H9 (cell line): ENCODE measurements around the gene YIPF2. TPM values are rescaled to one million over a fixed set of nuclear protein-coding genes. Genes with fewer than 3 reads are reported as not detected.

Source experiments
- DNase-seq: peaks from one replicate; pipeline ENCODE4 v3.0.0-alpha.2; 2017
- H2AFZ ChIP-seq: one replicate; pipeline ENCODE4 v1.6.1; 2013; ENCODE audit warnings: mild to moderate bottlenecking, low read length, control low read depth, moderate library complexity
- H2AK5ac ChIP-seq: 2 replicates; pipeline ENCODE4 v1.6.1; 2013; ENCODE audit warnings: low read length, control low read depth, mixed read lengths; ENCODE audit not compliant: insufficient read length
- H2BK120ac ChIP-seq: one replicate; pipeline ENCODE4 v1.6.1; 2013; ENCODE audit warnings: low read depth, mild to moderate bottlenecking, low read length, control low read depth, inconsistent platforms; ENCODE audit not compliant: poor library complexity, severe bottlenecking
- H2BK12ac ChIP-seq: 2 replicates; pipeline ENCODE4 v1.6.1; 2013; ENCODE audit warnings: low read length, control low read depth, mixed read lengths, low read depth; ENCODE audit not compliant: insufficient read length
- H2BK15ac ChIP-seq: 2 replicates; pipeline ENCODE4 v1.6.1; 2013; ENCODE audit warnings: low read depth, low read length, control low read depth
- H2BK20ac ChIP-seq: one replicate; pipeline ENCODE4 v1.6.1; 2013; ENCODE audit warnings: low read depth, mild to moderate bottlenecking, low read length, control low read depth, inconsistent platforms; ENCODE audit not compliant: poor library complexity, severe bottlenecking
- H2BK5ac ChIP-seq: 2 replicates; pipeline ENCODE4 v1.6.1; 2013; ENCODE audit warnings: low read length, control low read depth, mixed read lengths; ENCODE audit not compliant: insufficient read length
- H3K14ac ChIP-seq: 2 replicates; pipeline ENCODE4 v1.6.1; 2013; ENCODE audit warnings: low read length, control low read depth; ENCODE audit not compliant: insufficient read depth
- H3K18ac ChIP-seq: 2 replicates; pipeline ENCODE4 v1.6.1; 2013; ENCODE audit warnings: low read depth, mild to moderate bottlenecking, mixed read lengths, low read length, control low read depth; ENCODE audit not compliant: insufficient read length
- H3K23ac ChIP-seq: 2 replicates; pipeline ENCODE4 v1.6.1; 2013; ENCODE audit warnings: low read length, control low read depth, mixed read lengths, low read depth; ENCODE audit not compliant: insufficient read length
- H3K23me2 ChIP-seq: 2 replicates; pipeline ENCODE4 v1.6.1; 2013; ENCODE audit warnings: low read depth, mild to moderate bottlenecking, mixed read lengths, low read length, control low read depth; ENCODE audit not compliant: insufficient read length, poor library complexity, severe bottlenecking
- H3K27ac ChIP-seq: 2 replicates; pipeline ENCODE4 v1.5.1; 2013; ENCODE audit warnings: low read length, control low read depth, mixed read lengths, low read depth; ENCODE audit not compliant: insufficient read length
- H3K27me3 ChIP-seq: 2 replicates; pipeline ENCODE4 v1.6.1; 2013; ENCODE audit warnings: low read length, control low read depth, inconsistent platforms; ENCODE audit not compliant: insufficient read depth
- H3K4ac ChIP-seq: 2 replicates; pipeline ENCODE4 v1.6.1; 2013; ENCODE audit warnings: low read depth, mild to moderate bottlenecking, control low read depth, inconsistent platforms, low read length, moderate library complexity
- H3K4me1 ChIP-seq: 2 replicates; pipeline ENCODE4 v1.6.1; 2013; ENCODE audit warnings: low read length, control low read depth, inconsistent platforms; ENCODE audit not compliant: insufficient read depth
- H3K4me2 ChIP-seq: 2 replicates; pipeline ENCODE4 v1.6.1; 2013; ENCODE audit warnings: low read length, control low read depth, mixed read lengths; ENCODE audit not compliant: insufficient read length, insufficient read depth
- H3K56ac ChIP-seq: 2 replicates; pipeline ENCODE4 v1.6.1; 2013; ENCODE audit warnings: low read depth, mild to moderate bottlenecking, mixed read lengths, low read length, control low read depth; ENCODE audit not compliant: insufficient read length
- H3K79me1 ChIP-seq: 2 replicates; pipeline ENCODE4 v1.6.1; 2013; ENCODE audit warnings: low read depth, mild to moderate bottlenecking, moderate library complexity, low read length, control low read depth, inconsistent platforms; ENCODE audit not compliant: insufficient read depth, poor library complexity, severe bottlenecking
- H3K79me2 ChIP-seq: 2 replicates; pipeline ENCODE4 v1.6.1; 2013; ENCODE audit warnings: low read length, control low read depth, inconsistent platforms; ENCODE audit not compliant: insufficient read depth
- H3K9ac ChIP-seq: 2 replicates; pipeline ENCODE4 v1.6.1; 2013; ENCODE audit warnings: low read length, control low read depth, mixed read lengths; ENCODE audit not compliant: insufficient read length; ENCODE audit errors: extremely low read depth
- H3K9me3 ChIP-seq: one replicate; pipeline ENCODE4 v1.6.1; 2013; ENCODE audit warnings: low read depth, low read length, inconsistent platforms; ENCODE audit not compliant: control insufficient read depth
- H3T11ph ChIP-seq: one replicate; pipeline ENCODE4 v1.6.1; 2013; ENCODE audit warnings: mild to moderate bottlenecking, low read length, control low read depth, inconsistent platforms
- H4K20me1 ChIP-seq: one replicate; pipeline ENCODE4 v1.6.1; 2013; ENCODE audit not compliant: control insufficient read depth, insufficient read length, insufficient read depth
- H4K5ac ChIP-seq: 2 replicates; pipeline ENCODE4 v1.6.1; 2013; ENCODE audit warnings: low read depth, mild to moderate bottlenecking, mixed read lengths, low read length, control low read depth; ENCODE audit not compliant: insufficient read length
- H4K8ac ChIP-seq: replicated peaks from 2 replicates; pipeline ENCODE4 v1.6.1; 2013; ENCODE audit warnings: low read length, control low read depth, mixed read lengths, low read depth; ENCODE audit not compliant: insufficient read length
- H4K91ac ChIP-seq: 2 replicates; pipeline ENCODE4 v1.6.1; 2013; ENCODE audit warnings: low read depth, mild to moderate bottlenecking, moderate library complexity, mixed read lengths, low read length, control low read depth; ENCODE audit not compliant: insufficient read length
- H3K27ac Mint-ChIP-seq, 3 experiments: 2 replicates in 2 of 3; 3 replicates in 1 of 3; pipeline ENCODE4 v1.8.0; 2020 to 2021; ENCODE audit warnings: mixed read lengths in 3 of 3, mild to moderate bottlenecking in 1 of 3, moderate library complexity in 1 of 3
- H3K27me3 Mint-ChIP-seq: 2 replicates; pipeline ENCODE4 v1.8.0; 2021; ENCODE audit warnings: low read depth, mild to moderate bottlenecking, moderate library complexity, mixed read lengths
- H3K36me3 Mint-ChIP-seq, 3 experiments: 2 replicates in 2 of 3; 3 replicates in 1 of 3; pipeline ENCODE4 v1.8.0; 2020 to 2021; ENCODE audit warnings: low read depth in 3 of 3, mixed read lengths in 3 of 3; ENCODE audit not compliant: insufficient read depth in 1 of 3
- H3K4me1 Mint-ChIP-seq, 2 experiments: 2 replicates each; pipeline ENCODE4 v1.8.0; 2020; ENCODE audit warnings: mixed read lengths in 2 of 2
- H3K4me3 Mint-ChIP-seq, 2 experiments: 2 replicates in 1 of 2; 3 replicates in 1 of 2; pipeline ENCODE4 v1.8.0; 2020 to 2021; ENCODE audit warnings: mild to moderate bottlenecking in 2 of 2, mixed read lengths in 2 of 2, moderate library complexity in 1 of 2
- H3K9me3 Mint-ChIP-seq, 2 experiments: 2 replicates in 1 of 2; 3 replicates in 1 of 2; pipeline ENCODE4 v1.8.0; 2020; ENCODE audit warnings: mild to moderate bottlenecking in 2 of 2, mixed read lengths in 2 of 2, moderate library complexity in 1 of 2
- WGBS: extraction: QIAGEN DNeasy Blood & Tissue Kit; methylation state at CpG from one replicate; pipeline ENCODE4 v1.1.7; 2013; ENCODE audit warnings: missing lambda C conversion rate, low lambda C conversion rate, mixed read lengths; ENCODE audit not compliant: insufficient read length; ENCODE audit errors: extremely low coverage; 5-methylcytosine and 5-hydroxymethylcytosine counted together
- total RNA-seq: library from RNA; stranded (reverse); gene quantifications from 2 replicates; pipeline ENCODE4 v1.2.1, GENCODE V29; 2021
- TF ChIP-seq, protein P1 (sequence below): fragments of 200-600 bp; sonication (generic); conservative IDR thresholded peaks from 3 replicates; pipeline ENCODE4 v1.8.0; 2021; ENCODE audit warnings: antibody characterized with exemption, mild to moderate bottlenecking

YIPF2 gene
- total RNA-seq, 1 experiment from 2014 or later = 58.2 TPM

GRCh38 chr19:10899151-10899653, 29.2 kb downstream of the YIPF2 start:
- Histone ChIP-seq H4K91ac (no peak overlapping the region), H3K27me3 (no peaks in the 10 kb centered on the region), H4K20me1 (no peaks in the 10 kb centered on the region), H2BK20ac (no peak overlapping the region), H3K9ac (no peak overlapping the region), H3K4me2 (no peak overlapping the region), H2BK120ac (no peak overlapping the region), H2BK12ac (no peak overlapping the region), H3K79me2 (no peaks in the 10 kb centered on the region; the same call in 1 of the 2 replicates), H4K5ac (no peak overlapping the region), H3K23me2 (no peaks in the 10 kb centered on the region), H4K8ac (no peak overlapping the region), H3K27ac (no peak overlapping the region), H3K79me1 (no peaks in the 10 kb centered on the region), H3K4me1 (no peaks in the 10 kb centered on the region), H2BK5ac (no peak overlapping the region), H2AK5ac (no peak overlapping the region), H3K23ac (no peak overlapping the region), H3K9me3 (no peaks in the 10 kb centered on the region), H3K14ac (no peak overlapping the region), H3K18ac (no peak overlapping the region), H3K56ac (no peak overlapping the region), H2BK15ac (no peak overlapping the region), H3T11ph (no peak overlapping the region), H2AFZ (no peak overlapping the region), H3K4ac (no peak overlapping the region)
- peaks cover 7 to 15% (median 9%) of the 10 kb centered on the region in 3 experiments; a peak in 6 of 7 replicates for H3K36me3 Mint-ChIP-seq
- peaks cover 25 to 26% of the 10 kb centered on the region in 2 experiments for H3K4me1 Mint-ChIP-seq
- H3K9me3 Mint-ChIP-seq = peaks cover 5 to 9% of the 10 kb centered on the region in 2 experiments; a peak in 3 of 5 replicates
- no peak overlapping the region for H3K27ac Mint-ChIP-seq
- H3K27me3 Mint-ChIP-seq = no peaks in the 10 kb centered on the region; the same call in 1 of the 2 replicates
- H3K4me3 Mint-ChIP-seq = no peak overlapping the region
- WGBS = no CpG with 5 or more reads among the region's 10 CpGs
- TF ChIP-seq, protein P1, sequence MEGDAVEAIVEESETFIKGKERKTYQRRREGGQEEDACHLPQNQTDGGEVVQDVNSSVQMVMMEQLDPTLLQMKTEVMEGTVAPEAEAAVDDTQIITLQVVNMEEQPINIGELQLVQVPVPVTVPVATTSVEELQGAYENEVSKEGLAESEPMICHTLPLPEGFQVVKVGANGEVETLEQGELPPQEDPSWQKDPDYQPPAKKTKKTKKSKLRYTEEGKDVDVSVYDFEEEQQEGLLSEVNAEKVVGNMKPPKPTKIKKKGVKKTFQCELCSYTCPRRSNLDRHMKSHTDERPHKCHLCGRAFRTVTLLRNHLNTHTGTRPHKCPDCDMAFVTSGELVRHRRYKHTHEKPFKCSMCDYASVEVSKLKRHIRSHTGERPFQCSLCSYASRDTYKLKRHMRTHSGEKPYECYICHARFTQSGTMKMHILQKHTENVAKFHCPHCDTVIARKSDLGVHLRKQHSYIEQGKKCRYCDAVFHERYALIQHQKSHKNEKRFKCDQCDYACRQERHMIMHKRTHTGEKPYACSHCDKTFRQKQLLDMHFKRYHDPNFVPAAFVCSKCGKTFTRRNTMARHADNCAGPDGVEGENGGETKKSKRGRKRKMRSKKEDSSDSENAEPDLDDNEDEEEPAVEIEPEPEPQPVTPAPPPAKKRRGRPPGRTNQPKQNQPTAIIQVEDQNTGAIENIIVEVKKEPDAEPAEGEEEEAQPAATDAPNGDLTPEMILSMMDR = no peak
- DNase-seq = no peak
